Measurements from ENCODE around the gene GABRG3.

GRCh38 chr15:27201425-27201824 lies 230.4 kb downstream of the GABRG3 start:
- TF ChIP-seq CTCF (IDR thresholded peaks at IDR 0.05) (no peak), POLR2A (IDR thresholded peaks at IDR 0.05) (no peak)
